Activated CD4-positive, alpha-beta memory T cell treated with anti-CD3 and anti-CD28 coated beads for 36 hours (primary cell): ENCODE results near the gene NCOA1. TPM values are rescaled to one million over a fixed set of nuclear protein-coding genes. Genes with fewer than 3 reads are reported as not detected.

ENCODE experiments used
- CTCF ChIA-PET: fragments of 350-600 bp; sonication (Branson Sonifier 250); formaldehyde crosslinking; loops from one replicate; lab custom pipeline; 2021; ENCODE audit warnings: antibody characterized with exemption, inconsistent platforms; lab: Charles Lee
- POLR2A ChIA-PET: fragments of 350-600 bp; sonication (Branson Sonifier 250); formaldehyde crosslinking; loops from one replicate; lab custom pipeline; 2021; ENCODE audit warnings: antibody characterized with exemption; lab: Charles Lee
- DNase-seq: peaks from one replicate; pipeline ENCODE4 v3.0.0-alpha.2; 2020
- H3K27ac Mint-ChIP-seq: one replicate; pipeline ENCODE4 v1.8.0; 2021; ENCODE audit warnings: mixed read lengths
- H3K27me3 Mint-ChIP-seq: one replicate; pipeline ENCODE4 v1.8.0; 2021; ENCODE audit warnings: mixed read lengths
- H3K36me3 Mint-ChIP-seq: one replicate; pipeline ENCODE4 v1.8.0; 2021; ENCODE audit warnings: mixed read lengths
- H3K4me1 Mint-ChIP-seq: one replicate; pipeline ENCODE4 v1.8.0; 2021; ENCODE audit warnings: low read depth, mixed read lengths
- H3K4me3 Mint-ChIP-seq: one replicate; pipeline ENCODE4 v1.8.0; 2021; ENCODE audit warnings: mild to moderate bottlenecking, mixed read lengths
- H3K9me3 Mint-ChIP-seq: one replicate; pipeline ENCODE4 v1.8.0; 2021; ENCODE audit warnings: mixed read lengths
- intact Hi-C: fragments of 100-400 bp; cut with micrococcal nuclease; formaldehyde crosslinking; loops from one replicate; pipeline ENCODE4 v1.15.1; 2023
- total RNA-seq, 2 experiments: library from RNA; stranded (reverse); gene quantifications; one replicate each; pipeline ENCODE4 v1.2.3, GENCODE V29; 2021

The NCOA1 gene
- total RNA-seq, 2 experiments from 2014 or later = 21.3 to 24.0 TPM

DNA sequence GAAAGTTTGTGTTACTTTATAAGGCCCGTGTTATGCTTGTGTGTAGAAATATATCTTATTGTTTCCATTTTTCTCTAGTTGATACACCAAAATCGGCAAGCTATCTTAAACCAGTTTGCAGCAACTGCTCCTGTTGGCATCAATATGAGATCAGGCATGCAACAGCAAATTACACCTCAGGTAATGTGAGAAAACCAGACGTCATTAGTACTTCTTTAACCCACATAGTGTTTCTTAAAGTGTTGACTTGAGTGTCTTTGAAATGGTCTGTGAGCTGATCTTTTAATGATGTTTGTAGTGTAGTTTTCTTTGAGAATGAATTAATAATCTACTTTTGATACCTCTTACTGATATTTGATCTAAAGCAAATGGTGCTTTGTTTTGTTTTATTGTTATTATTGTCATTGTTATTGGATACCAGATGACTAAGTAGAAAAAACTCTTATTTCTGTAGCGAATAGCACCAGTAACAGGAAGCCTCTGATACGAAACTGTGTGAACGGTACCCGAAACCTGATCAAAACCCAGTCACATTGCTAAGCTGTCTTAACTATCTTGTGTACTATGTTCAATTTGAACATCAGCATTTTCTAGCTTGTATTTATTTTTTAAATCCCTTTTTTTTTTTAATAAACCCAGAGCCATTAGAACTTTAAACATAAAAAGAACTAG lies 248.4 kb downstream of the NCOA1 start:
- Mint-ChIP-seq H3K9me3 (no peaks in the 10 kb centered on the region), H3K27ac (no peak overlapping the region), H3K36me3 (no peaks in the 10 kb centered on the region), H3K27me3 (no peaks in the 10 kb centered on the region), H3K4me3 (no peak overlapping the region), H3K4me1 (peaks cover 14% of the 10 kb centered on the region)
- intact Hi-C loops = no loop called here
- DNase-seq = no peak
- CTCF ChIA-PET = interaction anchor here (3.4 kb wide), 1 partner anchor 329 kb away, joined by 10 read pairs; no protein-coding TSS in a partner anchor
- POLR2A ChIA-PET = no interaction called here

GRCh38 chr2:24740142-24740541 lies 249.1 kb downstream of the NCOA1 start:
- Mint-ChIP-seq H3K27ac (no peak overlapping the region), H3K4me3 (no peak overlapping the region), H3K36me3 (no peaks in the 10 kb centered on the region), H3K27me3 (no peaks in the 10 kb centered on the region), H3K4me1 (peaks cover 14% of the 10 kb centered on the region), H3K9me3 (no peaks in the 10 kb centered on the region)
- no peak for DNase-seq
- intact Hi-C loops = no loop called here
- ChIA-PET POLR2A (no interaction called here), CTCF (interaction anchor here (1.2 to 3.4 kb wide), 2 partner anchors 88 to 330 kb away, joined by 4 to 10 read pairs; no protein-coding TSS in a partner anchor)

DNA sequence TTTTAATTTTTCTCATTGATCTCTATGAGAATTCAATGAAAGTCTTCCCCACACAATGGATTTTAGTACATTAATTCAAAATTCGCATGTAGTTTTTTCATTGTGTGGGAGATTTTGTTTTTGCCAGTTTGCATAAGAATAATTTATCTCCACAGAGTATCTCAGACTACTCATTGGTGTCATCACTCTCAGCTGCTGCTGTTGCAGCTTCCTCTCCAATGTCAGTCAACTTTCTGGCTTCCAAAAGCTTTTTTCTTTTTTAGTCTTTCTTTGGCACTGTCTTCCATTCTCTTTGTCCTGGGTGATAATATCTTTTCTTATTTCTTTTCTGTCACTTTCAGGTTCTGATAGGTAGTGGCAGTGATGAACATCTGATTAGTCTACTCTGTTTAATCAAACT lies 251.7 kb downstream of the NCOA1 start:
- ChIA-PET POLR2A (no interaction called here), CTCF (no interaction called here)
- H3K27ac Mint-ChIP-seq = no peak overlapping the region
- peaks cover 14% of the 10 kb centered on the region for H3K4me1 Mint-ChIP-seq
- no peak overlapping the region for H3K4me3 Mint-ChIP-seq
- DNase-seq = no peak
- H3K9me3 Mint-ChIP-seq = no peaks in the 10 kb centered on the region
- peaks cover 3% of the 10 kb centered on the region for H3K36me3 Mint-ChIP-seq
- intact Hi-C loops = no loop called here
- no peaks in the 10 kb centered on the region for H3K27me3 Mint-ChIP-seq

DNA sequence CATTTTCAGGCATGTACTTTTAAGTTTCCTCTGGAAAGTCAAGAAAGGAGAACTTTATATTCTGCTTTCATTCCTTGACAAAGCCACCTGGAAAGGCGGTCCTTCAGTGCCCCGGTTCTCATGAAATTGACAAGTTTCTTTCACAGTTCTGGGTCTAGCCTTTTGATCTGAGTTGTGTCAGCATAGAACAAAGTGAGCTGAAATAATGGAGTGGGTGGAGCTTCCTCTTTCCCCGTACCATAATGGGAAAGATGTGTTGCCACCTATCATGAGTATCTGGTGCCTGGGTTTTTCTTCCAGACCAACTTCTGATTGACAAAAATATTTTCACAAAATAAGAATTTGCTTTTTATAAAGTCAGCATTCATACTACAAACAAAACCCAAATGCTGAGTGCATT lies 252.9 kb downstream of the NCOA1 start:
- peaks cover 14% of the 10 kb centered on the region for H3K4me1 Mint-ChIP-seq
- H3K27ac Mint-ChIP-seq = no peak overlapping the region
- no peaks in the 10 kb centered on the region for H3K9me3 Mint-ChIP-seq
- POLR2A ChIA-PET = no interaction called here
- H3K27me3 Mint-ChIP-seq = no peaks in the 10 kb centered on the region
- intact Hi-C loops = no loop called here
- no peak overlapping the region for H3K4me3 Mint-ChIP-seq
- H3K36me3 Mint-ChIP-seq = peaks cover 3% of the 10 kb centered on the region
- DNase-seq = no peak
- CTCF ChIA-PET = interaction anchor here (1.5 kb wide), 1 partner anchor 322 kb away, joined by 4 read pairs; no protein-coding TSS in a partner anchor

DNA sequence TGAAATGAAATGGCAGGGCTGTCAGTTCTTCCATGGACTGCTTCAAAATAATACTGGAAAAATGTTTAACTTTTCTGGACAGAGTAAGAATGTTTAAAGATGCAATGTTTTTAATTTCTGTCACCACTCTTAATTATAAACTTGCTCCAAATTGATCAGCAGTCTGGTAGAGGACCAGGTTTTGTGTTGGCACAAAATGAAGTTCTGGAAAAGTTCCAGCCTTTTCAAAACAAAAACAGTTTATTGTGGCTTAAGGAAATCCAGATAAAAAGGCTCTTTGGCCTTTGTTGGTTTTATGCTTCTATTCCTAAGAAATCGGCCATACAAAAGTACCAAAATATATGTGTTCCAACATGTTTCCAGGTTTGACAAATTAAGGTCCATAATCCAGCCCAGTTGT lies 253.3 kb downstream of the NCOA1 start:
- no peaks in the 10 kb centered on the region for H3K27me3 Mint-ChIP-seq
- no peak for DNase-seq
- peaks cover 14% of the 10 kb centered on the region for H3K4me1 Mint-ChIP-seq
- ChIA-PET CTCF (interaction anchor here (0.7 to 1.5 kb wide), 2 partner anchors 130 to 322 kb away, joined by 3 to 4 read pairs; no protein-coding TSS in a partner anchor), POLR2A (no interaction called here)
- H3K36me3 Mint-ChIP-seq = peaks cover 3% of the 10 kb centered on the region
- no peak overlapping the region for H3K4me3 Mint-ChIP-seq
- intact Hi-C loops = no loop called here
- no peaks in the 10 kb centered on the region for H3K9me3 Mint-ChIP-seq
- H3K27ac Mint-ChIP-seq = no peak overlapping the region

DNA sequence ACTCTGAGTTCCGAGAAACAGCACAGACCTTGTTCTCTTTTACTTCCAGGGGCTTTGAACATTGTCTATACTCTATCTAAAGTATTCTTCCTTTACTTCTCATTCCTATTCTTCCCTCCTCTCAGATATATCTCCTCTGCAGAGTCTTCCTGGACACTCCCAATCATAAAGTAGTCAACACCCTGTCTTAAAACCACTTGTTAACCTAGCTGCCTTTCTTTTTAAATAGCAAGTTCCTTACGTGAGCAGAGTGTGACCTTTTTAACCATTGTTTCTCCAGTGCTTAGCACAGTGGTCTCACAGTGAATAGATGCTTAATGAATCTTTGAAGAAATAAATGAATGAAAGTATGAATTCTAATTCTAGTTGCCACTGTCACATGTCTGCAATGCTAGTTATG lies 254.8 kb downstream of the NCOA1 start:
- peaks cover 14% of the 10 kb centered on the region for H3K4me1 Mint-ChIP-seq
- no peaks in the 10 kb centered on the region for H3K9me3 Mint-ChIP-seq
- intact Hi-C loops = no loop called here
- H3K27me3 Mint-ChIP-seq = no peaks in the 10 kb centered on the region
- DNase-seq = no peak
- no peak overlapping the region for H3K27ac Mint-ChIP-seq
- no peak overlapping the region for H3K4me3 Mint-ChIP-seq
- peaks cover 8% of the 10 kb centered on the region for H3K36me3 Mint-ChIP-seq
- ChIA-PET CTCF (interaction anchor here (0.9 kb wide), 1 partner anchor 10 kb away, joined by 3 read pairs; no protein-coding TSS in a partner anchor), POLR2A (no interaction called here)

GRCh38 chr2:24747299-24747698 lies 256.2 kb downstream of the NCOA1 start:
- intact Hi-C loops = no loop called here
- Mint-ChIP-seq H3K36me3 (peaks cover 10% of the 10 kb centered on the region), H3K9me3 (no peaks in the 10 kb centered on the region), H3K4me1 (peaks cover 14% of the 10 kb centered on the region), H3K27ac (no peak overlapping the region), H3K27me3 (no peaks in the 10 kb centered on the region), H3K4me3 (no peak overlapping the region)
- ChIA-PET CTCF (no interaction called here), POLR2A (no interaction called here)
- no peak for DNase-seq

DNA sequence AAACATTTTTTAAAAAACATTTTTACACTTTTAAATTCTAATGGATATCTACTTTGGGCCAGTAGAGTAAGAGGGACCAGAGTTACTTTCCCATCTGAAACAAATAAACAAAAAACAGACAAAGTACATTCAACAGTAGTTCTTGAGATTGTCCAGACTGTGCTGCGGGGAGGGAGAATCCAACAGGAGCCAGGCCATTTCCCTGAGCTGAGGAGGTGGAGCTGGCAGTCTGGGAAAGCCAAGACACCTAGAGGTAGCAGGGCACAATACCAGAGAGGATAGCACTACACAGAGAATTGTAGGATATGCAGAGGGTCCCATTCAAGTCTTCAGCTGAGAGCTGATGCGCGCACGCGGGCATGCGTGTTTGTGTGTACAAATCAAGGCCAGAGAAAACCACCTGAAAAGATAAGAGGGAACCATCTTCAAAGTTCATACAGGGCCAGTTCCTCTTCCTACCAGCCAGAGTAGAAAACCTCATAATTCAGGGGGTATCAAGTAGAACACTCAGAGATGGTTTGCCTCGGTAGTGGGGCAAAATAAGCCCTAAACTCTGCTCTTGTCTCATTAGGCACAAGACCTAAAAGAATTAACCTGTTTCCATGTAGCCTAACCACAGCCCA lies 258.1 kb downstream of the NCOA1 start:
- Mint-ChIP-seq H3K4me3 (no peak overlapping the region), H3K27ac (no peak overlapping the region)
- CTCF ChIA-PET = no interaction called here

GRCh38 chr2:24754985-24755705 lies 264.1 kb downstream of the NCOA1 start:
- Mint-ChIP-seq H3K36me3 (peaks cover 14% of the 10 kb centered on the region), H3K27ac (no peak overlapping the region), H3K4me3 (no peak overlapping the region), H3K27me3 (no peaks in the 10 kb centered on the region), H3K9me3 (no peaks in the 10 kb centered on the region), H3K4me1 (no peaks in the 10 kb centered on the region)
- CTCF ChIA-PET = interaction anchor here (0.7 kb wide), 1 partner anchor 9 kb away, joined by 3 read pairs; no protein-coding TSS in a partner anchor
- POLR2A ChIA-PET = no interaction called here
- DNase-seq = no peak
- intact Hi-C loops = no loop called here

More for the DNA sequence above, 258.1 kb downstream of the NCOA1 start:
- intact Hi-C loops = no loop called here
- peaks cover 10% of the 10 kb centered on the region for H3K36me3 Mint-ChIP-seq
- POLR2A ChIA-PET = no interaction called here
- no peak for DNase-seq
- peaks cover under 1% of the 10 kb centered on the region for H3K4me1 Mint-ChIP-seq
- H3K9me3 Mint-ChIP-seq = no peaks in the 10 kb centered on the region
- no peaks in the 10 kb centered on the region for H3K27me3 Mint-ChIP-seq

- DNase-seq = no peak
- intact Hi-C loops = no loop called here
- Mint-ChIP-seq H3K27ac (no peak overlapping the region), H3K36me3 (peaks cover 13% of the 10 kb centered on the region), H3K4me1 (no peaks in the 10 kb centered on the region), H3K9me3 (no peaks in the 10 kb centered on the region), H3K27me3 (no peaks in the 10 kb centered on the region), H3K4me3 (no peak overlapping the region)
- CTCF ChIA-PET = no interaction called here
- POLR2A ChIA-PET = no interaction called here
These were observed 265.7 kb downstream of the NCOA1 start for GRCh38 chr2:24756789-24757188.

- Mint-ChIP-seq H3K4me1 (peaks cover 7% of the 10 kb centered on the region), H3K36me3 (peaks cover 23% of the 10 kb centered on the region), H3K9me3 (no peaks in the 10 kb centered on the region), H3K27ac (no peak overlapping the region), H3K27me3 (no peaks in the 10 kb centered on the region), H3K4me3 (no peak overlapping the region)
- DNase-seq = no peak
- ChIA-PET POLR2A (no interaction called here), CTCF (no interaction called here)
- intact Hi-C loops = no loop called here
These were observed 270.8 kb downstream of the NCOA1 start for GRCh38 chr2:24761866-24762265.

- Mint-ChIP-seq H3K36me3 (peaks cover 23% of the 10 kb centered on the region), H3K27me3 (no peaks in the 10 kb centered on the region), H3K4me3 (no peak overlapping the region), H3K9me3 (no peaks in the 10 kb centered on the region), H3K27ac (no peak overlapping the region), H3K4me1 (peaks cover 7% of the 10 kb centered on the region)
- no peak for DNase-seq
- ChIA-PET POLR2A (no interaction called here), CTCF (no interaction called here)
- intact Hi-C loops = no loop called here
These were observed 271.5 kb downstream of the NCOA1 start for GRCh38 chr2:24762518-24762917.
